Liver (tissue), 9 donors: Measurements from ENCODE around the gene CAVIN1. TPM values are rescaled to one million over a fixed set of nuclear protein-coding genes. Genes with fewer than 3 reads are reported as not detected.

Experiments
- DNase-seq: peaks from one replicate; pipeline ENCODE4 v3.0.0-alpha.2; 2017; ENCODE audit warnings: low spot score
- H3K27ac ChIP-seq, 2 donors: one replicate each; pipeline ENCODE4 v1.7.0; 2013; ENCODE audit warnings: inconsistent platforms in 2 of 2, low read length in 2 of 2, control low read depth in 1 of 2, low read depth in 1 of 2, mild to moderate bottlenecking in 1 of 2
- H3K27me3 ChIP-seq, 4 donors: one replicate each; pipeline versions ENCODE4 v1.6.1 to v1.7.0; 2013; ENCODE audit warnings: low read length in 3 of 4, inconsistent platforms in 1 of 4, mild to moderate bottlenecking in 1 of 4, moderate library complexity in 1 of 4; ENCODE audit not compliant: control insufficient read depth in 4 of 4, insufficient read depth in 4 of 4
- H3K36me3 ChIP-seq, 4 donors: one replicate each; pipeline versions ENCODE4 v1.6.1 to v1.7.0; 2013; ENCODE audit warnings: low read length in 3 of 4, mild to moderate bottlenecking in 3 of 4, low read depth in 1 of 4, moderate library complexity in 1 of 4; ENCODE audit not compliant: control insufficient read depth in 4 of 4, insufficient read depth in 3 of 4
- H3K4me1 ChIP-seq, 4 donors: one replicate each; pipeline versions ENCODE4 v1.6.1 to v1.7.0; 2013; ENCODE audit warnings: low read length in 3 of 4, mild to moderate bottlenecking in 3 of 4, moderate library complexity in 1 of 4; ENCODE audit not compliant: control insufficient read depth in 4 of 4, insufficient read depth in 4 of 4
- H3K4me3 ChIP-seq, 3 donors: one replicate each; pipeline versions ENCODE4 v1.6.1 to v1.7.0; 2013; ENCODE audit warnings: low read length in 3 of 3, control low read depth in 1 of 3, low read depth in 1 of 3, mild to moderate bottlenecking in 1 of 3
- H3K9ac ChIP-seq, 2 donors: one replicate each; pipeline ENCODE4 v1.7.0; 2013; ENCODE audit warnings: low read length in 2 of 2, mild to moderate bottlenecking in 2 of 2, moderate library complexity in 2 of 2, control low read depth in 1 of 2, low read depth in 1 of 2
- H3K9me3 ChIP-seq, 4 donors: one replicate each; pipeline versions ENCODE4 v1.6.1 to v1.7.0; 2013; ENCODE audit warnings: low read length in 3 of 4; ENCODE audit not compliant: control insufficient read depth in 4 of 4
- EGR1 ChIP-seq, 2 donors: IDR thresholded peaks; 2 replicates each; pipeline ENCODE4 v1.6.1; 2016 to 2018; ENCODE audit warnings: antibody characterized with exemption in 2 of 2, low read depth in 2 of 2
- FOXA1 ChIP-seq: IDR thresholded peaks from 2 replicates; pipeline ENCODE4 v1.6.1; 2016; ENCODE audit warnings: antibody characterized with exemption
- FOXA2 ChIP-seq: IDR thresholded peaks from 2 replicates; pipeline ENCODE4 v1.6.1; 2016; ENCODE audit warnings: antibody characterized with exemption
- GABPA ChIP-seq, 2 donors: IDR thresholded peaks in 1 of 2; conservative IDR thresholded peaks in 1 of 2; 2 replicates each; pipeline ENCODE4 v1.6.1; 2016; ENCODE audit warnings: antibody characterized with exemption in 2 of 2, mild to moderate bottlenecking in 1 of 2, moderate library complexity in 1 of 2
- HNF4A ChIP-seq, 2 donors: conservative IDR thresholded peaks; 2 replicates each; pipeline ENCODE4 v1.6.1; 2016; ENCODE audit warnings: antibody characterized with exemption in 2 of 2, mild to moderate bottlenecking in 2 of 2
- HNF4G ChIP-seq: IDR thresholded peaks from 2 replicates; pipeline ENCODE4 v1.6.1; 2016; ENCODE audit warnings: antibody characterized with exemption
- JUND ChIP-seq, 2 donors: IDR thresholded peaks; 2 replicates each; pipeline ENCODE4 v1.6.1; 2016; ENCODE audit warnings: antibody characterized with exemption in 2 of 2
- NR2F2 ChIP-seq: IDR thresholded peaks from 2 replicates; pipeline ENCODE4 v1.6.1; 2016; ENCODE audit warnings: antibody characterized with exemption
- RAD21 ChIP-seq, 2 donors: IDR thresholded peaks; 2 replicates each; pipeline ENCODE4 v1.6.1; 2016; ENCODE audit warnings: antibody characterized with exemption in 2 of 2, mild to moderate bottlenecking in 2 of 2
- RXRA ChIP-seq, 2 donors: IDR thresholded peaks; 2 replicates each; pipeline ENCODE4 v1.6.1; 2017 to 2018; ENCODE audit warnings: antibody characterized with exemption in 2 of 2, mild to moderate bottlenecking in 1 of 2
- SP1 ChIP-seq: IDR thresholded peaks from 2 replicates; pipeline ENCODE4 v1.6.1; 2018; ENCODE audit warnings: antibody characterized with exemption, mild to moderate bottlenecking
- TAF1 ChIP-seq: conservative IDR thresholded peaks from 2 replicates; pipeline ENCODE4 v1.6.1; 2016; ENCODE audit warnings: antibody characterized with exemption, mild to moderate bottlenecking
- YY1 ChIP-seq: IDR thresholded peaks from 2 replicates; pipeline ENCODE4 v1.6.1; 2016; ENCODE audit warnings: antibody characterized with exemption, mild to moderate bottlenecking
- WGBS: extraction: QIAGEN DNeasy Blood & Tissue Kit; methylation state at CpG from one replicate; pipeline ENCODE4 v1.1.7; 2013; 5-methylcytosine and 5-hydroxymethylcytosine counted together
- polyA plus RNA-seq, 2 donors: library from polyadenylated mRNA; stranded (reverse) in 1 of 2; unstranded in 1 of 2; fragments of 200-250 nt in 1 of 2; fragments of >200 nt in 1 of 2; fragmentation: Nextera tagmentation in 1 of 2; extraction: Ambion mirVana in 1 of 2; gene quantifications; one replicate each; pipeline versions ENCODE4 v1.2.1 to v1.2.3, GENCODE V29; 2013 to 2015
- total RNA-seq, 2 donors: library from RNA; depleted of rRNA; stranded (reverse); fragments of >200 nt; gene quantifications; one replicate each; pipeline ENCODE4 v1.2.3, GENCODE V29; 2014
- TF ChIP-seq, protein P1 (sequence below): IDR thresholded peaks from 2 replicates; pipeline ENCODE4 v1.6.1; 2016; ENCODE audit warnings: antibody characterized with exemption, mild to moderate bottlenecking
- TF ChIP-seq, protein P2 (sequence below): fragments of 150-350 bp; IDR thresholded peaks from 2 replicates; pipeline ENCODE4 v1.5.1; 2017; ENCODE audit warnings: improper control_type of control experiment, low read depth, low read length; ENCODE audit not compliant: missing input control
- TF ChIP-seq, protein P3 (sequence below): IDR thresholded peaks from 2 replicates; pipeline ENCODE4 v1.6.1; 2016; ENCODE audit warnings: antibody characterized with exemption
- TF ChIP-seq, protein P4 (sequence below): IDR thresholded peaks from 2 replicates; pipeline ENCODE4 v1.6.1; 2016; ENCODE audit warnings: antibody characterized with exemption
- TF ChIP-seq, protein P5 (sequence below): IDR thresholded peaks from 2 replicates; pipeline ENCODE4 v1.6.1; 2016; ENCODE audit warnings: antibody characterized with exemption
- donor health status: healthy.
- donor health status: healthy.
- donor health status: healthy.
- donor health status: healthy.
- donor health status: healthy.

Gene CAVIN1
- total and polyA plus RNA-seq, 4 donors = 6.5 to 27.0 (median 14.4) TPM

DNA sequence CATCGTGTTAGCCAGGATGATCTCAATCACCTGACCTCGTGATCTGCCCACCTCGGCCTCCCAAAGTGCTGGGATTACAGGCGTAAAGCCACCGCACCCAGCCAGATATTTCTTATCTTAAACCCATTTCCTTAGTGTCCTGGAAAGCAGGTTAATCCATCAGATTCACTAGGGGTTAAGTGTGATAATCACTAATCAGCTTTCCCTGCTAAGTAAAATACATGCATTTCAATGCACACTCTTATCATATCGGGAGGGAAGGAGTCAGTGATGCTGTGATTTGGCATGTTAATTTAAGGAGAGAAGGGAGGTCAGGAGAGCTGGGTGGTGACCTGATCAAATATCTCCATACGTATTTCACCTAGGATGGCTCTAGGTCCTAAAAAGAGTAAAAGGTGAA is 63.9 kb downstream of the CAVIN1 start:
- Histone ChIP-seq H3K27me3 (no peaks in the 10 kb centered on the region), H3K4me3 (no peak overlapping the region), H3K9me3 (no peaks in the 10 kb centered on the region), H3K4me1 (peaks cover 16 to 23% (median 19%) of the 10 kb centered on the region in 4 donors), H3K36me3 (peaks cover 0 to 1% (median 0%) of the 10 kb centered on the region in 4 donors), H3K27ac (no peak overlapping the region), H3K9ac (no peak overlapping the region)
- DNase-seq = no peak
- TF ChIP-seq, protein P1, sequence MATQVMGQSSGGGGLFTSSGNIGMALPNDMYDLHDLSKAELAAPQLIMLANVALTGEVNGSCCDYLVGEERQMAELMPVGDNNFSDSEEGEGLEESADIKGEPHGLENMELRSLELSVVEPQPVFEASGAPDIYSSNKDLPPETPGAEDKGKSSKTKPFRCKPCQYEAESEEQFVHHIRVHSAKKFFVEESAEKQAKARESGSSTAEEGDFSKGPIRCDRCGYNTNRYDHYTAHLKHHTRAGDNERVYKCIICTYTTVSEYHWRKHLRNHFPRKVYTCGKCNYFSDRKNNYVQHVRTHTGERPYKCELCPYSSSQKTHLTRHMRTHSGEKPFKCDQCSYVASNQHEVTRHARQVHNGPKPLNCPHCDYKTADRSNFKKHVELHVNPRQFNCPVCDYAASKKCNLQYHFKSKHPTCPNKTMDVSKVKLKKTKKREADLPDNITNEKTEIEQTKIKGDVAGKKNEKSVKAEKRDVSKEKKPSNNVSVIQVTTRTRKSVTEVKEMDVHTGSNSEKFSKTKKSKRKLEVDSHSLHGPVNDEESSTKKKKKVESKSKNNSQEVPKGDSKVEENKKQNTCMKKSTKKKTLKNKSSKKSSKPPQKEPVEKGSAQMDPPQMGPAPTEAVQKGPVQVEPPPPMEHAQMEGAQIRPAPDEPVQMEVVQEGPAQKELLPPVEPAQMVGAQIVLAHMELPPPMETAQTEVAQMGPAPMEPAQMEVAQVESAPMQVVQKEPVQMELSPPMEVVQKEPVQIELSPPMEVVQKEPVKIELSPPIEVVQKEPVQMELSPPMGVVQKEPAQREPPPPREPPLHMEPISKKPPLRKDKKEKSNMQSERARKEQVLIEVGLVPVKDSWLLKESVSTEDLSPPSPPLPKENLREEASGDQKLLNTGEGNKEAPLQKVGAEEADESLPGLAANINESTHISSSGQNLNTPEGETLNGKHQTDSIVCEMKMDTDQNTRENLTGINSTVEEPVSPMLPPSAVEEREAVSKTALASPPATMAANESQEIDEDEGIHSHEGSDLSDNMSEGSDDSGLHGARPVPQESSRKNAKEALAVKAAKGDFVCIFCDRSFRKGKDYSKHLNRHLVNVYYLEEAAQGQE = no peak
- TF ChIP-seq SP1 (no peak), JUND (IDR thresholded peaks at IDR 0.05) (no peak), RAD21 (IDR thresholded peaks at IDR 0.05) (no peak), NR2F2 (no peak), GABPA (IDR thresholded peaks at IDR 0.05 in 1 of 2, conservative IDR thresholded peaks at IDR 0.05 in 1 of 2) (no peak), TAF1 (no peak), FOXA1 (no peak), EGR1 (IDR thresholded peaks at IDR 0.05; ENCODE audit: low read depth in 2 of 2) (no peak)
- TF ChIP-seq, protein P2, sequence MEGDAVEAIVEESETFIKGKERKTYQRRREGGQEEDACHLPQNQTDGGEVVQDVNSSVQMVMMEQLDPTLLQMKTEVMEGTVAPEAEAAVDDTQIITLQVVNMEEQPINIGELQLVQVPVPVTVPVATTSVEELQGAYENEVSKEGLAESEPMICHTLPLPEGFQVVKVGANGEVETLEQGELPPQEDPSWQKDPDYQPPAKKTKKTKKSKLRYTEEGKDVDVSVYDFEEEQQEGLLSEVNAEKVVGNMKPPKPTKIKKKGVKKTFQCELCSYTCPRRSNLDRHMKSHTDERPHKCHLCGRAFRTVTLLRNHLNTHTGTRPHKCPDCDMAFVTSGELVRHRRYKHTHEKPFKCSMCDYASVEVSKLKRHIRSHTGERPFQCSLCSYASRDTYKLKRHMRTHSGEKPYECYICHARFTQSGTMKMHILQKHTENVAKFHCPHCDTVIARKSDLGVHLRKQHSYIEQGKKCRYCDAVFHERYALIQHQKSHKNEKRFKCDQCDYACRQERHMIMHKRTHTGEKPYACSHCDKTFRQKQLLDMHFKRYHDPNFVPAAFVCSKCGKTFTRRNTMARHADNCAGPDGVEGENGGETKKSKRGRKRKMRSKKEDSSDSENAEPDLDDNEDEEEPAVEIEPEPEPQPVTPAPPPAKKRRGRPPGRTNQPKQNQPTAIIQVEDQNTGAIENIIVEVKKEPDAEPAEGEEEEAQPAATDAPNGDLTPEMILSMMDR = no peak
- TF ChIP-seq, protein P3, sequence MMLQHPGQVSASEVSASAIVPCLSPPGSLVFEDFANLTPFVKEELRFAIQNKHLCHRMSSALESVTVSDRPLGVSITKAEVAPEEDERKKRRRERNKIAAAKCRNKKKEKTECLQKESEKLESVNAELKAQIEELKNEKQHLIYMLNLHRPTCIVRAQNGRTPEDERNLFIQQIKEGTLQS = no peak
- WGBS = 85% methylated on average over 7 of the region's 7 CpGs

DNA sequence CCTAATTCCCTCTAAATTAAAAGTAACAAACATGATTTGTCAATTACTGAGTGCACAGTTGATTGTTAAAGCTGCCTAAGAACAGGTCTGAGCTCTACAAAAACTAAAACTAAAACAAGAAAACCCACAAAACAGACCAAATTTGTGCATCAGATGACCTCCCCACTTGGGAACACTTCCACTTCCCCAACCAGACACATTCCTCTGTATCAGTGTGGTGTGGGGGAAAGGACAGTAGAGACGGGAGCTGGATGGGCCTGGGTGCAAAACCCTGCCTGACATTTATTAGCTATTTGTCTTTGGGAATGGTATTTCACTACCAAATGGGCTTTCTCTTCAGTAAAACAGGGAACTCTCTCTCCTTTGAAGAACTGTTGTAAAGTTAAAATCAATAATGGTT is 64.6 kb downstream of the CAVIN1 start:
- H3K9ac ChIP-seq = no peak overlapping the region
- H3K27me3 ChIP-seq = no peaks in the 10 kb centered on the region
- no peak overlapping the region for H3K4me3 ChIP-seq
- H3K4me1 ChIP-seq = peaks cover 13 to 20% (median 17%) of the 10 kb centered on the region in 4 donors
- no peak overlapping the region for H3K27ac ChIP-seq
- H3K36me3 ChIP-seq = peaks cover 0 to 1% (median 0%) of the 10 kb centered on the region in 4 donors
- WGBS = 82% methylated on average over 1 of the region's 1 CpG
- no peaks in the 10 kb centered on the region for H3K9me3 ChIP-seq
- no peak for DNase-seq
- TF ChIP-seq, protein P4, sequence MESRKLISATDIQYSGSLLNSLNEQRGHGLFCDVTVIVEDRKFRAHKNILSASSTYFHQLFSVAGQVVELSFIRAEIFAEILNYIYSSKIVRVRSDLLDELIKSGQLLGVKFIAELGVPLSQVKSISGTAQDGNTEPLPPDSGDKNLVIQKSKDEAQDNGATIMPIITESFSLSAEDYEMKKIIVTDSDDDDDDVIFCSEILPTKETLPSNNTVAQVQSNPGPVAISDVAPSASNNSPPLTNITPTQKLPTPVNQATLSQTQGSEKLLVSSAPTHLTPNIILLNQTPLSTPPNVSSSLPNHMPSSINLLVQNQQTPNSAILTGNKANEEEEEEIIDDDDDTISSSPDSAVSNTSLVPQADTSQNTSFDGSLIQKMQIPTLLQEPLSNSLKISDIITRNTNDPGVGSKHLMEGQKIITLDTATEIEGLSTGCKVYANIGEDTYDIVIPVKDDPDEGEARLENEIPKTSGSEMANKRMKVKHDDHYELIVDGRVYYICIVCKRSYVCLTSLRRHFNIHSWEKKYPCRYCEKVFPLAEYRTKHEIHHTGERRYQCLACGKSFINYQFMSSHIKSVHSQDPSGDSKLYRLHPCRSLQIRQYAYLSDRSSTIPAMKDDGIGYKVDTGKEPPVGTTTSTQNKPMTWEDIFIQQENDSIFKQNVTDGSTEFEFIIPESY = no peak
- no peak for TF ChIP-seq JUND (IDR thresholded peaks at IDR 0.05)
- TF ChIP-seq, protein P5, sequence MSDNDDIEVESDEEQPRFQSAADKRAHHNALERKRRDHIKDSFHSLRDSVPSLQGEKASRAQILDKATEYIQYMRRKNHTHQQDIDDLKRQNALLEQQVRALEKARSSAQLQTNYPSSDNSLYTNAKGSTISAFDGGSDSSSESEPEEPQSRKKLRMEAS = no peak
- TF ChIP-seq, protein P3 = no peak
- no peak for TF ChIP-seq FOXA1
- no peak for TF ChIP-seq RXRA (IDR thresholded peaks at IDR 0.05)
- no peak for TF ChIP-seq NR2F2
- TF ChIP-seq SP1 = no peak
- no peak for TF ChIP-seq HNF4A (conservative IDR thresholded peaks at IDR 0.05)
- no peak for TF ChIP-seq YY1
- TF ChIP-seq, protein P2 = no peak
- TF ChIP-seq HNF4G = no peak
- no peak for TF ChIP-seq RAD21 (IDR thresholded peaks at IDR 0.05)
- TF ChIP-seq EGR1 (IDR thresholded peaks at IDR 0.05; ENCODE audit: low read depth in 2 of 2) = no peak
- TF ChIP-seq, protein P1 = no peak
- no peak for TF ChIP-seq FOXA2
